Brain microvascular endothelial cell (primary cell): Measurements from ENCODE around the gene C20orf202.

Source experiments
- DNase-seq: peaks from one replicate; pipeline ENCODE4 v3.0.0-alpha.2; 2020
- H3K27ac ChIP-seq: fragments of 250-450 bp; sonication (Bioruptor Pico); 2 replicates; pipeline ENCODE4 v1.5.1; 2020; ENCODE audit warnings: mild to moderate bottlenecking, moderate library complexity
- H3K27me3 ChIP-seq: fragments of 250-450 bp; sonication (Bioruptor Pico); replicated peaks from 2 replicates; pipeline ENCODE4 v1.5.1; 2020; ENCODE audit warnings: mild to moderate bottlenecking
- H3K36me3 ChIP-seq: fragments of 250-450 bp; sonication (Bioruptor Pico); replicated peaks from 2 replicates; pipeline ENCODE4 v1.5.1; 2020; ENCODE audit warnings: mild to moderate bottlenecking
- H3K4me3 ChIP-seq: 2 replicates; pipeline ENCODE4 v1.5.1; 2011; ENCODE audit warnings: low read depth, mild to moderate bottlenecking, control low read depth, low read length, moderate library complexity
- in situ Hi-C: cut with HindIII; loops from 2 replicates; pipeline ENCODE4 v1.10.0; 2017; ENCODE audit warnings: low sequenced_read_pairs, low pct_ligation_motif_present
- TF ChIP-seq, protein P1 (sequence below): IDR thresholded peaks from 2 replicates; pipeline ENCODE4 v1.5.1; 2011; ENCODE audit warnings: low read depth, mild to moderate bottlenecking, moderate library complexity, low read length, control low read depth, inconsistent platforms; ENCODE audit errors: missing control alignments

C20orf202 gene

DNA sequence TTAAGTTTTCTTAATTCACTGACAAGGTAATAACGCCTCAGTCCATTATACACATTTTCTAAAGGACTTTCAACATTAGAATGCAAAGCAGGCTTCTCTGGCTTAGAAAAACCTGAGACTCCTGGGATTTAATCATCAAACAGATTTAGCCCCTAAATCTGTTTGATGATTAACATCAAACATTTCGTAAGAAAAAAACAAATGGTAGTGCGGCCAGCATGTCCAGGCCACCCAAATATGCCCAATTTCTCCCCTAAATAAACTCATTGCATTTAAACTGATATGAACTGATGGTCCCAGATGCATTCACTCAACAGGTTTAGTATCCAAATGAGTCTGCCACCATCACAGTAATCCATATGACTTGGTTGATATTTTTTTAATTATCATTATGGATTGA lies 24.6 kb upstream of the C20orf202 start:
- TF ChIP-seq, protein P1, sequence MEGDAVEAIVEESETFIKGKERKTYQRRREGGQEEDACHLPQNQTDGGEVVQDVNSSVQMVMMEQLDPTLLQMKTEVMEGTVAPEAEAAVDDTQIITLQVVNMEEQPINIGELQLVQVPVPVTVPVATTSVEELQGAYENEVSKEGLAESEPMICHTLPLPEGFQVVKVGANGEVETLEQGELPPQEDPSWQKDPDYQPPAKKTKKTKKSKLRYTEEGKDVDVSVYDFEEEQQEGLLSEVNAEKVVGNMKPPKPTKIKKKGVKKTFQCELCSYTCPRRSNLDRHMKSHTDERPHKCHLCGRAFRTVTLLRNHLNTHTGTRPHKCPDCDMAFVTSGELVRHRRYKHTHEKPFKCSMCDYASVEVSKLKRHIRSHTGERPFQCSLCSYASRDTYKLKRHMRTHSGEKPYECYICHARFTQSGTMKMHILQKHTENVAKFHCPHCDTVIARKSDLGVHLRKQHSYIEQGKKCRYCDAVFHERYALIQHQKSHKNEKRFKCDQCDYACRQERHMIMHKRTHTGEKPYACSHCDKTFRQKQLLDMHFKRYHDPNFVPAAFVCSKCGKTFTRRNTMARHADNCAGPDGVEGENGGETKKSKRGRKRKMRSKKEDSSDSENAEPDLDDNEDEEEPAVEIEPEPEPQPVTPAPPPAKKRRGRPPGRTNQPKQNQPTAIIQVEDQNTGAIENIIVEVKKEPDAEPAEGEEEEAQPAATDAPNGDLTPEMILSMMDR, result no peak
- H3K4me3 ChIP-seq, result no peak overlapping the region
- H3K36me3 ChIP-seq, result no peaks in the 10 kb centered on the region
- H3K27ac ChIP-seq, result no peak overlapping the region
- in situ Hi-C loops, result no loop called here
- peaks cover 3% of the 10 kb centered on the region for H3K27me3 ChIP-seq
- DNase-seq, result no peak

DNA sequence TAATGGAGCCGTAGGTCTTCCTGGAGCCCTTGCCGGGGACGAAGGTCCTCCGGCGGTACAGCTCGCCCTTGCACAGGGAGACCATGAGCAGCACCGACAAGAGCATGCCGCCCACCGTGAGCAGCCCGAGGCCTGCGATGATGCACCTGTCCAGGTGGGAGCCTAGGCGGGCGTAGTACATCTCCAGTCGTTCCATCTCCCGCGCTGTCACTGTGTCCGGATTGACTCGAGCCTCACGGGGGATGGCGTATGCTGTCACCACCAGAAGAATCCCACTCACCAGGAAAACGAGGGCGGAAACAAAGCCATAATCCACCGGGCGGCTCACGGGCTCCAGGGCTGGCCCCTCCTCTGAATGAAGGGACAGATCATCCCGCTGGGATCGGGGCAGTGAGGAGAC lies 22.3 kb upstream of the C20orf202 start:
- in situ Hi-C loops, result no loop called here
- Histone ChIP-seq H3K27ac (no peak overlapping the region), H3K4me3 (no peak overlapping the region), H3K36me3 (no peaks in the 10 kb centered on the region), H3K27me3 (peaks cover 16% of the 10 kb centered on the region)
- DNase-seq, result no peak
- TF ChIP-seq, protein P1, result no peak

DNA sequence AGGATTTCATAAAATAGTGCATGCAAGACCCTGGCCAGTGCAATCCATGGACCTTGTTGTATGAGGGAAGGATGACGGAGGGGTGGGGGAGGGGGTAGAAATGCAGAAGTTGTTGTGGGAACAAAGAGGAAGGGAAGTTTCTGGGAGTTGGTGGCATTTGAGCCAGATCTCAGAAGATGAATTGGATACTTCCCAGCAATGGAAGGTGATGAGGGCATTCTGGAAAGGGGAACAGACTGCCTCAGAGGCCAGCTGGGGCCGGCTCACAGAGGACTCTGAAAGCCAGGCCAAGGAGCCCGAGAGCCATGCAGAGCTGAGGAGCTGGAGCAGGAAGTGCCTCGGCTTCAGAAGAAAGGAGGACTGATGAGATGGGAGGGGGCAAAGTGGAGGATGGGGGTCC lies 21.1 kb upstream of the C20orf202 start:
- TF ChIP-seq, protein P1, result no peak

DNA sequence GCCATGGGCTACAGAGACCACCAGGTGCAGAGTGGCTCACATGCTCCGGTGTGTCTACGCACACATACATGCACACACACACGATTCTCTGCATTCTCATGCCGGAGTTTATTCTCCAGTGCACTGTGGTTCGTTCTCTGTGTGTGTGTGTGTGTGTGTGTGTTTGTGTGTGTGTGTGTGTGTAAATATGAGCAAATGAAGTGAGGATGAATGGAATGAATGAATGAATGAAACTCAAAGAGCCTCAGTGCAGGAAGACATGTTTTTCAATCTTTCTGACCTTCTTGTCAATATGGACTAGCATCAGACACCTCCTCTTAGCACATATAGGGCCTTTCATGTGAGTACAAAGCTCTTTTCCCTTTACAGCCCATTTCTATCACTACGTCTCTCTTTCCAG lies 20.1 kb upstream of the C20orf202 start:
- Histone ChIP-seq H3K27me3 (peaks cover 16% of the 10 kb centered on the region), H3K4me3 (no peak overlapping the region), H3K27ac (no peak overlapping the region), H3K36me3 (no peaks in the 10 kb centered on the region)
- in situ Hi-C loops, result no loop called here
- no peak for DNase-seq
- TF ChIP-seq, protein P1, result no peak

More for the DNA sequence above, 21.1 kb upstream of the C20orf202 start:
- in situ Hi-C loops, result no loop called here
- DNase-seq, result no peak
- Histone ChIP-seq H3K36me3 (no peaks in the 10 kb centered on the region), H3K27me3 (peaks cover 16% of the 10 kb centered on the region), H3K4me3 (no peak overlapping the region), H3K27ac (no peak overlapping the region)

DNA sequence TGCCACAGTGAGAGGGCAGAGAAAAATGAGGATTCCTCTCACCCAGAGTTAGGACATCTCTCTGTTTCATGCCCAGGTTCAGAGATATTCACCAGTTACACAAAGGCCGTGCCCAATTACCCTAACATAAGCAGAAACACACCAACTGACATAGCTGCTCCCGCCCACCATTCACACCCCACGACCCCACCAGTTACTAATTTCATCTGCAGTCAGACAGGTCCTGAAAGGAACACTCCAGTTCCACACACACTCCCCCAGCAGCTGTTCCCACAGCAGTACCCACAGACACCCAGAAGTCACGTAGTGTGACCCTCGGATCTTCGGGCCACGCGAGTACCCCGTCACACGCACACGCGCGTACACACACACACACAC lies 19.0 kb upstream of the C20orf202 start:
- no peaks in the 10 kb centered on the region for H3K36me3 ChIP-seq
- in situ Hi-C loops, result no loop called here
- no peak overlapping the region for H3K27ac ChIP-seq
- no peak for DNase-seq
- peaks cover 16% of the 10 kb centered on the region for H3K27me3 ChIP-seq
- TF ChIP-seq, protein P1, result no peak
- no peak overlapping the region for H3K4me3 ChIP-seq

DNA sequence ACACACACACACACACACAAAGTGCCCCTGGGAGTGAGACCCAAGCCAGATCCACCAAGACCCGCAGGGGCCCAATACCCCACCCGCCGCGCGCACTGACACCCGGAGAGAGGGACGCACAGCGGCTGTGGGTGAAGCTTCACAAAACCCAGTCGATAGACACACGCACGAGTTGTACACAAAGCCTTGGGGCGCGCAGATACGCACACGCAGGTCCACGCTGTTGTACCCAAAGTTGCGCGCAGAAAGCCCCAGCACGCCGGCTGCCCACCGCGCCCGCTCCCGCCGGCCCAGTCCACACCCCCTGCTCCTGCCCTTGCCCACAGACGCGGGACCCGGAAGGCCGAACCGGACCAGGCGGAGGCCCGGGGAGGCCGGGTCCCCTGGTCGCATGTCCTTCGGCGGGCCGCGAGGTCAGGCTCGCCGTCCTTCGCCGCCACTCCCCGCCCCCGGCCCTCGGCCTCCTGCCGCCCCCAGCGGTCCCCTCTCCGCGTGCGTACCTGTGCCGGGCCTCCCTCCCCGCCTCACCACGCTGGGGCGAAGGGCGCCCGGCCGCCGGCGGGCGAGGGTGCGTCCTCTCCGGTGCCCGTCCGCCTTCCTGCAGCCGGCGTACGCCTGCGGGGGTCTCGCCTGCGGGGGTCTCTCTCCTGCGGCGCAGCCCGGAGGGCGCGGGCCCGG lies 18.5 kb upstream of the C20orf202 start, which contains the start of gene TMEM74B:
TMEM74B (minus strand) TSS at position 344 of the 678 bp plus-strand sequence. CDS start 1,180 bp downstream, outside the sequence.
- peak within 1 kb of the TSS; percentile 33 for H3K4me3 ChIP-seq
- H3K27me3 ChIP-seq, result peaks cover 19% of the 10 kb centered on the region
- in situ Hi-C loops, result no loop called here
- no peaks in the 10 kb centered on the region for H3K36me3 ChIP-seq
- no peak within 1 kb of the TSS for H3K27ac ChIP-seq
- TF ChIP-seq, protein P1, result no peak
- DNase-seq, result no peak
